ENCODE measurements around the gene PRDM16.

The PRDM16 gene

DNA sequence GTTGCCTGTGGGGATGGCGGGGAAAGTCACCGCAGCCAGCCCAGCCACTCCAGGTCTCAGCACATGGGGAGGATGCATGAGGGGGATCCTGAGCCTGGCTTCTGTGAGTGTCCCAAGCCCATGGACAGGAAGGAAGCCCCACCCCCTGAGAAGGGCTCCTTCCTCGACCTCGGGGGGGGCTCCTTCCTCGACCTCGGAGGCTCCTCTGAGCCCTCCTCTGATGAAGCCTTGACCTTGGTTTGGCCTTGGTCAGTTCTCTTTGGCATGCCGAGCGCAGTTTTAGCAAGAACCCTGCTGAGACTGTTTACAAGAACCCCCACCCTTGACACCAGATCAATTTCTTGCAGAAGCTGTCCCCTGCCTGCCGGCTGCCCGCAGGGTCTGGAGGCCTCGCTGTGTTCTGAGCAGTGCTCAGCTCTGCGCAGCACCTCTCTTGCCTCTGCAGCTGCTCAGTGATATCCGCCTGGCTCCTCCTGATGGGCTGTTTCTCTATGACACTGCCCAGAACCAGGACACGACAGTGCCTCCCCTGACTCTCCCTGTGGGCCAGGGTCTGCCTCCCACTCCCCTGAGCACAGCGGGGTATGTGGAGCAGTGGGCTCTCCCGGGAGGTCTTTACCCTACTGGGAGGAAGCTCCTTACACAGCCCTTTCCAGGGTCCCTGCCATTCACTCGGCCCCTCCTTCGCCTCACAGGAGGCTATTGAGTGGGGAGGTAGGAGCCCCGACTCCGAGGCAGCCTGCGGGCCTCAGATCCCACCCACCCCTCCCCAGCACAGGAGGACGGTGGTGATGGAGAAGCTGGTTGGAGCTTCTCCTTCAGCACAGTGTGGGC is 32.3 kb upstream of the PRDM16 start:
- Mint-ChIP-seq H3K36me3 (no peaks in the 10 kb centered on the region), H3K4me1 (no peaks in the 10 kb centered on the region)
- no peak for ATAC-seq (replicated peaks)

DNA sequence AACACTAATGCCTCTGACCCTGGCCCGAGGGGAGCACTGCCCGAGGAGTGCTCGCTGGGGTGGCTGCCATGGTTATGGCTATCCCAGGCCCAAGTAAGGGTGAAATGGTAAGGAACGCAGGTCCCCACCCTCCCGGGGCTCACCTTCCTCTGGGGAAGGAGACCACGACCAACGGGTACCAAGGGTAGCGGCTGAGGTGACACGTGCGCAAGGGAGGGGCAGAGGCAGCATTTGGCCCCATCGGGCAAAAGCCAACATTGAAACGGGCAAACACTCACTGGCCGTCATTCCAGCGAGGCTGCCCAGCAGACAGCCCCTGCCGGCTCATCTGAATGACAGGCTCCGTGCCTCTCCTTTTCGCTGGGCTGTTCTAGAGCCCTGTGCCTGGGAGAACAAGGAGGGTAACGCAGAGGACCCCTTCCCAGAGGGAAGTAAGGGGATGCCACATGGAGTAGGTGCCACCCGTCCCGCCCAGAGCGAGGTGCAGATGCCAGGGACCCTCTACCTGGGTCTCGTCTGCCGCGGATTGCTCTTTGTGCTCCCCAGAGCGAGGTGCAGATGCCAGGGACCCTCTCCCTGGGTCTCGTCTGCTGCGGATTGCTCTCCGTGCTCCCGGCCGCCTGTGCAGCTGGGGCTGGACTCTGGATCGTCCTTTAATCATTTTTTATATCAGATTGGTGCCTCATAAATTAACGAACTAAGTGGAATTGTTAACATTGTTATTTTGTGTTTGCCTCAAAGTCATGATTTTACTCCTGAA is 31.5 kb upstream of the PRDM16 start:
- no peak for ATAC-seq (replicated peaks)

More for the DNA sequence above, 32.3 kb upstream of the PRDM16 start:
- H3K4me3 Mint-ChIP-seq: no peak overlapping the region
- H3K27ac Mint-ChIP-seq: no peak overlapping the region
- H3K9me3 Mint-ChIP-seq: no peaks in the 10 kb centered on the region
- no peak for DNase-seq
- H3K27me3 Mint-ChIP-seq: peaks cover 3 to 20% of the 10 kb centered on the region in 2 donors

DNA sequence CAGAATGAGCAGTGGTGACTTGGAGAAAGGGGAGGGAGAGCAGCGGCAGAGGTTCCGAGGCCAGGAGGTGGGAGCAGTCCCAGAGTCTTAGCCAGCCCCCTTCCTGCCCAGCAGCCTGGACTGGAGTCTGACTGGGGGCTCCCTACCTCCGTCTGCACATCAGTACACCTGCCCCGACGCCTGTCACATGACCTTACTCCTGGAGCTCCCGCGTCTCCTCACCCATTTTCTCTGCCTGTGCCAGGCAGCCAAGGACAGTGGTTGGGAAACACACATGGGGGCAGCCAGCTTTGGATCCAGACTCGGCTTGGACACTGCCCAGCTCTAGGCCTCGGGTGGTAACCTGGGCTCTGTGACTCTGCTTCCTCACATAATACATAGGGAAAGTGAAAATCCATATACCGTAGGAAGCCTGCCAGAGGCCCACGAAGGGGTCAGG is 30.9 kb upstream of the PRDM16 start:
- no peaks in the 10 kb centered on the region for H3K9me3 Mint-ChIP-seq

More for the DNA sequence above, 31.5 kb upstream of the PRDM16 start:
- no peak for DNase-seq
- H3K27me3 Mint-ChIP-seq: peaks cover 0 to 12% of the 10 kb centered on the region in 2 donors
- no peak overlapping the region for H3K4me3 Mint-ChIP-seq
- no peaks in the 10 kb centered on the region for H3K9me3 Mint-ChIP-seq
- no peaks in the 10 kb centered on the region for H3K4me1 Mint-ChIP-seq
- H3K27ac Mint-ChIP-seq: no peak overlapping the region
- H3K36me3 Mint-ChIP-seq: no peaks in the 10 kb centered on the region

DNA sequence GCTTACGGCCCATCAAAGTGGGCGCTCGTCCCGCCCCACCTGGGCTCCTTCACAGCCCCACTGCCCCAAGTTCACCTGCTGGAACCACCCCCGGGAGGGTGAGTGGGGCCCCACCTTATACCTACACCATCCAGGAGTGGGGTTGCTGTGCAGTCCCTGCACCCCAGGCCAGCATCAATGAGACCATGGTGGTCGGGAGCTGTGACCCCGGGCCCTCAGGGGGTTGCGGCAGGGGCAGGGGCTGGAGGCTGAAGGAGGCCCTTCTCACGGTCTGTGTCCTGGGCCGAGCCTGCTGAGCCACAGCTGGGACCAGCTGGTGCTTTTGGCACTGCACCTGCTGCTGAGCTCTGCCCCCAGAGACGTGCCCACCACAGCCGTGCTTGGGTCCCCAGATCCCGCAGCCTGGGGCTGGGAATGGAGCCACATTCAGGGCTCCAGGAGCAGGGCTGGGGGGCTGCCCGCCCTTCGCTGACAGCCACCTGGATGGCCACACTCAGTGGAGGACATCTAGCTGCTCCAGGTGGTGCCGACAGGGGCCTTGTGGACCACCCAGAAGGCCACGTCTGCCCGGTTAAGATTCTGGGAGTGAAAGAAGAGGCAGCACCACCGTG is 30.3 kb upstream of the PRDM16 start:
- no peak for ATAC-seq (replicated peaks)
- Mint-ChIP-seq H3K27ac (no peak overlapping the region), H3K27me3 (peaks cover 0 to 10% of the 10 kb centered on the region in 2 donors), H3K36me3 (no peaks in the 10 kb centered on the region), H3K9me3 (no peaks in the 10 kb centered on the region), H3K4me1 (no peaks in the 10 kb centered on the region), H3K4me3 (no peak overlapping the region)
- DNase-seq: no peak

More for the DNA sequence above, 30.9 kb upstream of the PRDM16 start:
- H3K36me3 Mint-ChIP-seq: no peaks in the 10 kb centered on the region
- no peak overlapping the region for H3K27ac Mint-ChIP-seq
- ATAC-seq (replicated peaks) (no peak), DNase-seq (no peak)
- H3K27me3 Mint-ChIP-seq: peaks cover 0 to 10% of the 10 kb centered on the region in 2 donors
- no peak overlapping the region for H3K4me3 Mint-ChIP-seq
- no peaks in the 10 kb centered on the region for H3K4me1 Mint-ChIP-seq

DNA sequence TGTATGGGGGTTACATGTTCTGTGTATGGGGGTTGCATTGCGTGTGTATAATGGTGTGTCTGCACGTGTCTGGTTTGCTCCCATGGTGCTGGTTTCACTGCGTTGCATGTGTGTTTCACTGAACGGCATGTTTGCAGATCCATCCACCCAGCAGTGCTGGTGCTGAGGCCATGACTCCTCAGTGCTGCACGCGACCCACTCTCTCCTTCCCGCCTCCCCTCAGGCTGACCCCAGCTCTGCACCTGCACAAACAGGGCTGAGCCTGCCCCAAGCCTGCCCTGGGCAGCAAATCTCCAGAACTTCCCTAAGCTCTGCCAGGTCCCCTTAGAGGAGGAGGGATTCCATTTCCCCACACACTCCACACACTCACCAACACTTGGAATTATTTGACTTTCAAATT is 29.0 kb upstream of the PRDM16 start:
- no peak for ATAC-seq (replicated peaks)
- H3K4me3 Mint-ChIP-seq: no peak overlapping the region

DNA sequence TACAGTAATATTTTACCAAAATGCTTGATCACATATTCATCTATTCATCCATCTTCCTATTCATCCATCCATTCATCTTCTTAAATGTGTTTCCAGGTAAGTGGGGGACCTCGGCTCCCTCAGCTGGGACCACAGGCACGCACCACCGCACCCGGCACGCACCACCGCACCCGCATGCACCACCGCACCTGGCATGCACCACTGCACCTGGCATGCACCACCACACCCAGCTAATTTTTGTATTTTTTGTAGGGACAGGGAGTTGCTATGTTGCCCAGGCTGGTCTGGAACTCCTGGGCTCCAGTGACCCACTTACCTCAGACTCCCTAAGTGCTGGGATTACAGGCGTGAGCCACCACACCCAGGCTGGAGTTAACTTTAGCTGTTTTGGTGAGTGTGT is 26.5 kb upstream of the PRDM16 start:
- Mint-ChIP-seq H3K27me3 (peaks cover 9 to 28% of the 10 kb centered on the region in 2 donors), H3K4me3 (no peak overlapping the region), H3K4me1 (no peaks in the 10 kb centered on the region), H3K36me3 (no peaks in the 10 kb centered on the region), H3K27ac (no peak overlapping the region), H3K9me3 (peaks cover 0 to 1% of the 10 kb centered on the region in 2 donors)
- ATAC-seq (replicated peaks) (no peak), DNase-seq (no peak)

More for the DNA sequence above, 29.0 kb upstream of the PRDM16 start:
- Mint-ChIP-seq H3K27me3 (peaks cover 13 to 18% of the 10 kb centered on the region in 2 donors), H3K36me3 (no peaks in the 10 kb centered on the region), H3K27ac (no peak overlapping the region), H3K4me1 (no peaks in the 10 kb centered on the region), H3K9me3 (peaks cover 0 to 1% of the 10 kb centered on the region in 2 donors)
- no peak for DNase-seq

DNA sequence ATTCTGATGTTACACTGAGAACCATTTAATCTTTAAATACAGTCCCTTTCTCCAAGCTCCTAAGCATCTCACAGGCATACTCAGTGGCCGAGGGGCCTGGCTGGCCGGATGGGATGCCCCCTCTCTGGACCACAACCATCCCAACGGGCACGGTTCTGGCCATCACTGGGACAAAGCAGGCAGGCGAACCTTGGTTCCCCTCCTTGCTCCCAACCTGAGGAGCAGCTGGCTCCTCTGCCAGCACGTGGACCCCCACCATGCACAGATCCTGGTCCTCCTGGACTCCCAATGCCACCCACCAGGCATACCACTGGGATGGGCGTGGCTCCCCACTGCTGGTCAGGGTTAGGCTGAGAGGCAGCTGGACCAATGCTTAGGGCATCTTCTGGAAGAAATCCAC is 19.8 kb upstream of the PRDM16 start:
- H3K27me3 Mint-ChIP-seq: peaks cover 29 to 39% of the 10 kb centered on the region in 2 donors
- H3K4me3 Mint-ChIP-seq: no peak overlapping the region
- H3K36me3 Mint-ChIP-seq: peaks cover 0 to 4% of the 10 kb centered on the region in 2 donors
- H3K27ac Mint-ChIP-seq: no peak overlapping the region
- DNase-seq (no peak), ATAC-seq (replicated peaks) (no peak)
- peaks cover 5 to 8% of the 10 kb centered on the region in 2 donors for H3K9me3 Mint-ChIP-seq
- H3K4me1 Mint-ChIP-seq: no peaks in the 10 kb centered on the region

DNA sequence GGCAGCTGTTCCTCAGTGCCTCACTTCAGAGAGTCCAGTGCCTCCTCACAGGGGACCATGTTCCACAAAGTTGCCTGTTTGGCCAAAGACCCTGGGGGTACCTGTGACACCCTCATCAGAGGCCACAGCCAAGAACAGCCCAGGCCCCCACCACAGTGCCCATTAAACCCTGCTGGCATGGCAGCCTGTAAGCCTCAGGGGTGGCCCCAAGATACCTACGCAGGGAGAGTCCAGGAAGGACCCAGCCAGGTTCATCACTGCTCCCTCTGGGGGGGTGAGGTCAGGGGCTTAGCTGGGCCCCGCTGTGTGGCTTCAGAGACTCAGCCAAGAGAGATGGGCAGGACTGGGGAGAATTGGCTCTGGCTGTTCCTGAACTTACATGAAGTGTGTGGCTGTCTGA is 19.1 kb upstream of the PRDM16 start:
- peaks cover 5 to 7% of the 10 kb centered on the region in 2 donors for H3K9me3 Mint-ChIP-seq
- no peaks in the 10 kb centered on the region for H3K4me1 Mint-ChIP-seq
- no peak overlapping the region for H3K27ac Mint-ChIP-seq
- no peak for ATAC-seq (replicated peaks)
- H3K4me3 Mint-ChIP-seq: no peak overlapping the region
- peaks cover 26 to 37% of the 10 kb centered on the region in 2 donors for H3K27me3 Mint-ChIP-seq
- no peak for DNase-seq
- peaks cover 0 to 4% of the 10 kb centered on the region in 2 donors for H3K36me3 Mint-ChIP-seq

DNA sequence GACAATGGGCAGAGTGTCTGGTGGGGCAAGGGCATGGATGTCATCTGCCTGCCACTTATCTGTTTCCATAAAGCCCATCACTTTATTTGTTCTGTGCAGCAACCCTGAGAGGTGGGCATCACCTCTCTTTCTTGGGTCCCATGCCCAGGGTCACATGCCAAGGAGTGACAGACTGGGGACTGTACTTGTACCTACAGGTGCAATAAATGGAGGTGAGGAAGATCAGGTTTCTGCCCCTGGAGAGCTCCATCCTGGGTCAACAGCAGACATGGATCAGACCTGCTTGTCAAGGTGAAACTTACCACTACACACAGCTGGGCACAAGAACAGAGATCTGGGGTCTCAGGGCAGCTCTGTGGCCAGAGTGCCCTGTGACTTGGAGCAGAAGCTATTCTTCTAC is 18.4 kb upstream of the PRDM16 start:
- Mint-ChIP-seq H3K4me3 (no peak overlapping the region), H3K36me3 (peaks cover 0 to 4% of the 10 kb centered on the region in 2 donors)
- no peak for DNase-seq

DNA sequence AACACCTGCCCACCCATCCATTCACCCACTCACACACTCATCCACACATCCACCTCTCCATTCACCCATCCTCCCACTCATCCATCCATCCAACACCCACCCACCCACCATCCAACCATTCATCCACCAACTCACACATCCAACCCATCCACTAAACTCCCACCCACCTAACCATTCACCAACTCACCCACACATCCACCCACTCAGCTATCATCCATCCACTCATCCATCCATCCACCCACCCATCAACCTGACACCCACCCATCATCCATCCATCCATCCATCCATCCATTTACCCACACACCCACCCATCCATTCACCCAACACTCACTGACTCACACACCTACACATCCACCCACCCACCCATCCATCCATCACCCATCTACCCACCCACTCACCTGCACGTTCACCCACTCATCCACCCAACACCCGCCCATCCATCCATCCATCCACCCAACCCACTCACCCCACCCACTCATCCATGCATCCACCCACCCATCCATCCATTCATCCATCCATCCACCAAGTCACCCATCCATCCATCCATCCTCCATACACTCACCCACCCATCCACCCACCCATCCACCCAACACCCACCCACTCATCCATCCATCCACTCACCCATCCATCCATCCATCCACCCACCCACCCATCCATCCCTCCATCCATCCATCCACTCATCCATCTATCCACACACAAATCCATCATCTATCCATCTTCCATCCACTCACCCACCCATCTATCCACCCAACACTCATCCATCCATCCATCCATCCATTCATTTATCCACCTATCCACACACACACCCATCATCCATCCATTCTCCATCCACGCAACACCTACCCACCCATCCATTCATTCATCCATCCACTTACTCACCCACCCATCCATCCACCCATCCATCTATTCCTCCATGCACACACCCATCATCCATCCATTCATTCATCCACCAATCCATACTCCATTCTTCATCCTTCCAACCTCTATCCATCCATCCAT is 17.4 kb upstream of the PRDM16 start:
- Mint-ChIP-seq H3K36me3 (peaks cover 0 to 4% of the 10 kb centered on the region in 2 donors), H3K9me3 (peaks cover 5 to 7% of the 10 kb centered on the region in 2 donors), H3K4me3 (no peak overlapping the region), H3K27ac (no peak overlapping the region), H3K4me1 (no peaks in the 10 kb centered on the region), H3K27me3 (peaks cover 24 to 27% of the 10 kb centered on the region in 2 donors)
- ATAC-seq (replicated peaks): no peak
- no peak for DNase-seq

More for the DNA sequence above, 18.4 kb upstream of the PRDM16 start:
- peaks cover 24 to 32% of the 10 kb centered on the region in 2 donors for H3K27me3 Mint-ChIP-seq
- H3K4me1 Mint-ChIP-seq: no peaks in the 10 kb centered on the region
- ATAC-seq (replicated peaks): no peak
- no peak overlapping the region for H3K27ac Mint-ChIP-seq
- H3K9me3 Mint-ChIP-seq: peaks cover 5 to 7% of the 10 kb centered on the region in 2 donors

DNA sequence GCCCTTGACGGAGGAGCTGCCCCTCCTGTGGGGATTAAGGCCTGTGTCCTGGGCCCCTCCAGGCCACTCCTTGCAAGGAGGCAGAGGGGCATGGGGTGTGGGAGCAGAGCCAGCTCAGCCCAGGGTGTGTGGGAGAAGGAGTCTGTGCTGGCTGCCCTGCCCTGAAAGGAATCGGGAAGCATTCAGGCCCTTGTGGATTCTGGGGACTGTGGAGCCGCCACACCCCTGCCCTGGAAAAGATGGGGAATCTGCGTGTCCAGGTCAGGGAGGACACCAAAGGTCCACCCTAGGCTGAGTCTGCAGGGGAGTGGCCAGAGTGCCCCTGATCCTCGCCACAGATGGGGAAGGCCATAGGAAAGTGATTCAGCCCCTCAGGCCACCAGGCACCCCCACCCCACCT is 16.5 kb upstream of the PRDM16 start:
- H3K27ac Mint-ChIP-seq: no peak overlapping the region
- peaks cover 0 to 4% of the 10 kb centered on the region in 2 donors for H3K36me3 Mint-ChIP-seq
- no peak overlapping the region for H3K4me3 Mint-ChIP-seq
- peaks cover 20 to 24% of the 10 kb centered on the region in 2 donors for H3K27me3 Mint-ChIP-seq
- DNase-seq (no peak), ATAC-seq (replicated peaks) (no peak)
- peaks cover 5 to 7% of the 10 kb centered on the region in 2 donors for H3K9me3 Mint-ChIP-seq
- H3K4me1 Mint-ChIP-seq: no peaks in the 10 kb centered on the region

DNA sequence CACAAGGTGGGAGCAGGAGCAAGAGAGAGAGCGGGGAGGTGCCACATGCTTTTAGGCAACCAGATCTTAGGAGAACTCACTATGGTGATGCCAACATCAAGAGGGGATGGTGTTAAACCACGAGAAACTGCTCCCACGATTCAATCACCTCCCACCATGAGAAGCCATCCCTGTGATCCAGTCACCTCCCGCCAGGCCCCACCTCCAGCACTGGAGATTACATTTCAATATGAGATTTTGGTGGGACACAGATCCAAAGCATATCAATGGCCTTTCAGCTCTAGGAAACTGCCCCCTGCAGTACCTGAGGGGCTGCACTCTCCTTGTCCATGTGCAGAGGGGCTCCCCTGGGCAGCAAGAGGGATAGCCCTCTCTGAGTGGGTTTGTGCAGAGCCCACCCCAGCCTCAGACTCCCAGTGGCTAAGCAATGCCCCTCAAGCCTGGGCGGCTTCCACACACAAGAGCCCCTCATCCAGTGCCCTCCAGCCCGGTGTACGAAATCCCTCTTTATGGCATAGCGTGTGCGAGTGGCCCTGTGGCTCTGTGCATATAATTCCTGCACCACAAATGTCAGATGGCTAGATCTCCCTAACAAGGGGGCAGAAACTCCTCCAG is 15.5 kb upstream of the PRDM16 start:
- Mint-ChIP-seq H3K36me3 (peaks cover 0 to 4% of the 10 kb centered on the region in 2 donors), H3K27me3 (peaks cover 24 to 25% of the 10 kb centered on the region in 2 donors), H3K4me1 (no peaks in the 10 kb centered on the region), H3K27ac (no peak overlapping the region), H3K4me3 (no peak overlapping the region), H3K9me3 (peaks cover 5 to 7% of the 10 kb centered on the region in 2 donors)
- ATAC-seq (replicated peaks) (no peak), DNase-seq (no peak)

DNA sequence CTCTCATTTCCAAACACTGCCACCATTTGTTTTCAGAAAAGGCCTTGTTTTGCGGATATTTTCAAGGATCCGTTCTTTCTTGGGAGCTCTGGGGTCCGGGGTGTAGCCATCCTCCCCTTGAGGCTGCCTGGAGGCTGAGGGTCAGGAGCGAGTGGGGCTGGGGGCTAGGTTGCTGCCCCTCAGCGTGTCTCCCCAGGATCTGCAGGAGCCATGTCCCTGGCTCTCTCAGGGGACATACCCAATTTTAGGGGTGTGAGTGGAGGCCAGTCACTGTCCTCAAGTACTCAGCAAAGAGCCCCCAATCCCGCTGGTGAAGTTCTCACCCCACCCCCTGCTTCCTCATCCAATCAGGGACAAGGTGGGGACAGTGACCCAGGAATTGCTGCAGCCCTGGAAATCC is 15.0 kb upstream of the PRDM16 start:
- H3K9me3 Mint-ChIP-seq: peaks cover 5 to 7% of the 10 kb centered on the region in 2 donors
- peaks cover 0 to 4% of the 10 kb centered on the region in 2 donors for H3K36me3 Mint-ChIP-seq
- H3K4me3 Mint-ChIP-seq: no peak overlapping the region
- no peaks in the 10 kb centered on the region for H3K4me1 Mint-ChIP-seq
- ATAC-seq (replicated peaks) (no peak), DNase-seq (no peak)
- H3K27ac Mint-ChIP-seq: no peak overlapping the region
- H3K27me3 Mint-ChIP-seq: peaks cover 24 to 27% of the 10 kb centered on the region in 2 donors

Measured in stimulated activated naive B cell treated with anti-CD40 and anti-IgM and Interleukin-4, amounts not matched to agents 10 μg/mL and 1 μg/mL and 100 μg/mL, for 72 hours (primary cell).